Fibroblast of gingiva (primary cell): ENCODE measurements around the gene LDLRAD4.
"Not testable (repeated sequence)": the region's sequence is repeated elsewhere in the genome, so short reads cannot be mapped to it uniquely, and the experiment has no call there.

Experiments used
- DNase-seq: peaks from one replicate; pipeline ENCODE4 v3.0.0-alpha.2; 2011; ENCODE audit warnings: low read depth

Gene LDLRAD4

DNA sequence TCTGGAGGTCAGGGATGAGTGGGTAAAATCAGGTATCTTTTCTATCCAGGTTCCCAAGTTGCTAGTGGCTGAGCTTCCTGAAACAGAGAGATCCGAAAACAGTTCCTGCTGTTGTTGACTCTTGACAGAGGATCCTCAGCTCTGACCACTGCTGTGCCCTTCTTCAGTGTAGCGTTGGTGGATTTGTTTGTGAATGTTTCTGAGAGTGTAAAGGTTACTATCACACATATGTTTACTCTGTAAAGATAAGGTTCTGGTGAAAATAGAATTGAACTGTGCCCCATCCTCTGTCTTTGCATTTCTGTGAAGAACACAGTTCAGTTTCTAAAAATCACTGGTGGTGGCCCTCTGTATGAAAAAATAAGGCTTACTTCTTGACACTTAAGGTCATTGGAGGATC lies 119.8 kb downstream of the LDLRAD4 start:
- no peak for DNase-seq

GRCh38 chr18:13339653-13340052 lies 121.1 kb downstream of the LDLRAD4 start:
- no peak for DNase-seq

DNA sequence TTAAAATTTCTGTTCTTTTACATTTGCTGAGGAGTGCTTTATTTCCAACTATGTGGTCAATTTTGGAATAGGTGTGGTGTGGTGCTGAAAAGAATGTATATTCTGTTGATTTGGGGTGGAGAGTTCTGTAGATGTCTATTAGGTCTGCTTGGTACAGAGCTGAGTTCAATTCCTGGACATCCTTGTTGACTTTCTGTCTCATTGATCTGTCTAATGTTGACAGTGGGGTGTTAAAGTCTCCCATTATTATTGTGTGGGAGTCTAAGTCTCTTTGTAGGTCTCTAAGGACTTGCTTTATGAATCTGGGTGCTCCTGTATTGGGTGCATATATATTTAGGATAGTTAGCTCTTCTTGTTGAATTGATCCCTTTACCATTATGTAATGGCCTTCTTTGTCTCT lies 127.9 kb downstream of the LDLRAD4 start:
- DNase-seq = not testable (repeated sequence)

GRCh38 chr18:13353084-13353823 lies 134.7 kb downstream of the LDLRAD4 start:
- DNase-seq = no peak

DNA sequence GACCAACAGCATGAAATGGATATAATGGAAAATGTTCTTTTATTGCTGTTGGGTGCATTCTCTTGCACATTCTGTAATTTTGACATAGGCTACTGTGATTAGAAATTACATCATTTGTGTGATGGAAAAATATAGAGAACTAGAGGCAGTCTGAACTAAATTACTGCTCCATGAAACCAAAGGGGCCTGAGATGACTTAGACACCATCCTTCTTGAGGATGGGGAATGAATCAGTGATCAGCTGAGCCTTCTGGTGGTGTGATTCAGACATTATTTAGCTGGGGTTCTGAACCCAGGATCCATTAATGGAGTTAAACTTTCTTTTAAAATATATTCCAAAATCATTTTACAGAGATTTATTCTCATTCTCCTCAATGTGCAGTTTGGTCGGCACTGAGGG lies 135.8 kb downstream of the LDLRAD4 start:
- no peak for DNase-seq

DNA sequence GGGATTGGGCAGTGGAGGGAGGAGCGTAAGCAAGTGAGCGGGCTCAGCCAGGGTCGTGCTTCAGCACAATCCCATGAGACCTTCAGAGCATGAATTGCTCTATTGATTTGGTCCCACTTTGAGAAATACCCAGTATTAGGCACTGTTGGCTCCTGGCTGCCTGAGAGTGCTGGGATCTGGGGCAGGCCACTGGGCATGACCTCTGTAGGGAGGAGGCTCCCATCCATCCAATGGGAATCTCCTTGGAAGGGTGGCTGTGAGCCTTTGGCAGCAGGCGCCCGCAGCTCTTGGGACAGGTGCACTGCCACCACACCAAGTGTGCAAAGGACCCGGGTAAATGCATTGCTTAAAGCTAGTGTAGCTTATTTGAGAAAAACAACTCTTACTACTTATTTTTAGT lies 137.5 kb downstream of the LDLRAD4 start:
- no peak for DNase-seq

- DNase-seq = no peak
Measured at GRCh38 chr18:13357289-13357688, 138.7 kb downstream of the LDLRAD4 start.

DNA sequence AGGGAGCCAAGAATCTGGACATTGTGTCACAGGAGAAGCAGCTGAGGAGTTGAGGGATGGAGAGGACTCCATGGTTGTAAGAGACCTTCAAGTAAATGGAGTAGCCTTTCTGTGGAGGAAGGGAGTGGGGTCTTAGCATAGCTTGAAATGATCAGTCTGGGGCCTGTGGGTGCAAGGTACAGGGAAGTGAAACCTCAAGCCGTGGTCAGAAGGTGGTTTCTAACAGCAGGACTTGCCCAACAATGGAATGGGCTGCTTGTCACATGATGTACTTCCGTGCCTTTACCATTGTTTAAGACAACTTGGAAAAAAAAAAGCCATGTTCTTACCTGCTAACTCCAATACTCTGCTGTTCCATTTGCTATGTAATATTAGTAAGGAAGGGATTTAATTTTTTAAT lies 140.7 kb downstream of the LDLRAD4 start:
- DNase-seq = no peak

- DNase-seq = no peak
Measured at GRCh38 chr18:13361431-13361830, 142.9 kb downstream of the LDLRAD4 start.

GRCh38 chr18:13362051-13362450 lies 143.5 kb downstream of the LDLRAD4 start:
- DNase-seq = no peak

DNA sequence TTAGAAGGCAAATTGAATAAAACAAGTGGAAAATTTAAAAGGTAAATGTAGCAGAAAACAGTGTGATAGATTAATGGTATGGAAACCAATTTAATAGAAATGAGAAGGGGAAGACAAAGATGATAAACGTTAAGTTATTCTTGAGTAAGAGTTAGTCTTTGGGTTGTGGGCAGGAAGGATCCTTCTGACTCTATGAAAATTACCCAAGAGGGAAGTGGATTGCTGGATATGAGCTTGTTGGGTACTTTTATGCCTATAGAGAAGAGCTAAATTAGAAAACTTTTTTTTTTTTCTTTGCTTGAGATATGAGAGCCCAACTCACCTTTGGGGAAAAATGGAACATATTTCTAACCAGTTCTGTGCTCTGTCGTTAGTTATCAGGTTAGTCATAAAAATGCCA lies 144.0 kb downstream of the LDLRAD4 start:
- no peak for DNase-seq

DNA sequence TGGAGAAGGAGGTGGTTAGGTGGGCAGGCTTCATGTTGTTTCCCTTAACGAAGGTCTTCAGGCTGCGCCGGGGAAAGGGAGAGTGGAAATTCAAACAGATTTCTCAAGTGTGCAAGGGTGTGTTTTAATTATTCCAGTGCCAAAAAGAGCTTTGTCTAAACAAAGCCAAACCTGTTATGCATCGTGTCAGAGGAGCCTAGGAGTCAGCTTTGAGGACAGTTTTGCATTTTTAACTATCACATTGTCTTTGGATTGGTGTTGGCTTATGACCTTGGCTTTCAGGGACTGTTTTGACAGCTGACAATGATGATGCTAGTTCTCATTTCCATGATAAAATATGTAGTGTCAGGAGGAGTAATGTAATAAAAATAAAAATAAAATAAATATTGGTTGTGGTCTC lies 144.8 kb downstream of the LDLRAD4 start:
- no peak for DNase-seq

- no peak for DNase-seq
Measured at GRCh38 chr18:13364721-13365205, 146.2 kb downstream of the LDLRAD4 start.

GRCh38 chr18:13366131-13366530 lies 147.6 kb downstream of the LDLRAD4 start:
- DNase-seq = no peak

GRCh38 chr18:13366541-13366940 lies 148.0 kb downstream of the LDLRAD4 start:
- DNase-seq = no peak

DNA sequence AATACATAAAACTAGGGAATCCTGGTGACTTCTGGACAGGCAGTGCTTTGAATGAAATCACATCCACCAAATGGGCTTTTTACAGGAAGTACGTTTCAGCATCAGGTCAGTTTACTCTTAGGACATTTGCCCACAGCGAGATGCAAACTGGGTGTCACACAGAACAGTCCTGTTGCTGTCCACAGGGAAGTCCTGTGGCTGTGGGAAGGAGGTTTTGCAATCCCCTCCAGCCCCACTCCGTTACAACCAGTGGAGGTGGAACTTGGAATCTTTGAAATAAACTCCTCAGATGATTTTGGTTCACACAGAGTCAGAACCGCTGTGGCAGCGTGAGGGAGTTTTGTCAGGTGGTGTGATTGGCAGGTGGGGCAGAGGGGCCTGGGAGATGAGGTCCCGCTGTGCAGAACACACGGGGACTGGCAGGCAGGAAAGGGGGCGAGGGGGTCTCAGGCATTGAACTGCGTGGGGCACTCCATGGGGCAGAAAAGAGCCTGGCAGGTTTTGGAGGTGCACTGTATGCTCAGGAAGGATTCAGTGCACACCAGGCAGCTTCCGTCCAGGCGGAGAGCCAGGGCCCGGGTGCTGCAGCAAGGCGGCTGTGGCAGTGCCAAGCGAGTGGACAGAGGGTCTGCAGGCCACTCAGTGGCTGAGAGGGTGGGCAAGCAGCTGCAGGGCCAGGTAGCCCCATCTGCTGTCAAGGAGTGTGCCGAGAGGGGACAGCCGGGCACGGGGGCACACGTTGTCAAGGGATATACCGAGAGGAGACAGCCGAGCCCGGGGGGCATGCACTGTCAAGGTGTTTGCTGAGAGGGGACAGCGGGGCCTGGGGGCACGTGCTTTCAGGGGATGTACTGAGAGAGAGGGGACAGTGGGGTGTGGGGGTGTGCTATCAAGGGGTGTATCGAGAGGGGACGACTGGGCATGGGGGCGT lies 148.7 kb downstream of the LDLRAD4 start:
- DNase-seq = no peak

GRCh38 chr18:13368080-13368813 lies 149.7 kb downstream of the LDLRAD4 start:
- no peak for DNase-seq

DNA sequence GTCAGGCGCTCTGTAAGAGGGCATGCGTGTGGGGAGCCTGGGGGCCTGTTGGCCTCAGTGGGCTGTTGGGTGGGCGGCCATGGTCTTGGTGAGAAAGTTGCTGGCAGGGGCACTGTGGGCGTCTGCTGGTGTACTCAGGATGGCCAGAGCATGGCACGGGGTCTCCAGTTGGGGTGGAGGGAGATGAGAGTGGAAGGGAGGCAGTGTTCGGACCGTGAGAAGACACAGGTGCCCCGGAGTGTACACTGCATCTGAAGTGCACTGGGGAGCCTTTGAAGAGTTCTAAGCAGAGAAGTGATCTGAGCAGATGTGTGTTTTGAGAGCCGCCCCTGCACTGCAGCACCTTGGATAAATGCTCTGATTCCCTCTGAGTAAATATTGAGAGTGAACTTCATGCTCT lies 150.8 kb downstream of the LDLRAD4 start:
- DNase-seq = no peak

- no peak for DNase-seq
Measured at GRCh38 chr18:13369756-13370510, 151.4 kb downstream of the LDLRAD4 start.

DNA sequence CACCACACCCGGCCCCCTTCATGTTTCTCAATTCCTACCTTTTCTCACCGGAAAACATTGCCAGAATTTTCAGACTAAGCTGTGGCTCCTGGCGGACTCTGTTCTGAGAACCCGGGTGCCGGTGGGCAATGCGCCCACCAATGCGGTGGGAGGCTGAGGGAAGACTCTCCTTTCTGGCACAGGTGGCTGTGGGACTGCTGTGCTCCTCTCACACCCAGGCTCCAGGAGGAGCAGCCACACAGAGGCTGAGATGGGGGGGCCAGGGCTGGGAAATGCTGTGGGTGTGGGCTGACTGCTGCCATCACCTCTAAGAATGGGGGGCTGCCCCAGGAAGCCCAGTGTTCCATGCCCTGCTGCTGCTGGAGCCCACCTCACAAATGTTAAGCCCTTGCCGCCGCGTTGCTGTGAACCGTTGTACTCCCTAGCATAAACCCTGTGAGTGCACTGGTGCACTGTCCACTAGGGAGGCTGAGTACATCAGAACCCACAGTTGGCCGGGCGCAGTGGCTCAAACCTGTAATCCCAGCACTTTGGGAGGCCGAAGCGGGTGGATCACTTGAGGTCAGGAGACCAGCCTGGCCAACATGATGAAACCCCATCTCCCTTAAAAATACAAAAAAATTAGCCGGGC lies 152.6 kb downstream of the LDLRAD4 start:
- DNase-seq = no peak
